HG02870 (cell line): ENCODE data around the gene ZNF205.
"Not testable (repeated sequence)": the region's sequence is repeated elsewhere in the genome, so short reads cannot be mapped to it uniquely, and the experiment has no call there.

Experiments
- ATAC-seq: cut with Tn5 transposase; IDR thresholded peaks from one replicate; pipeline ENCODE4 v1.9.1; 2021; ENCODE audit warnings: mild to moderate bottlenecking, moderate library complexity; ENCODE audit not compliant: unreplicated experiment

ZNF205 gene

GRCh38 chr16:3129137-3130131, 17.0 kb downstream of the ZNF205 start:
- peak; percentile 59 for ATAC-seq

DNA sequence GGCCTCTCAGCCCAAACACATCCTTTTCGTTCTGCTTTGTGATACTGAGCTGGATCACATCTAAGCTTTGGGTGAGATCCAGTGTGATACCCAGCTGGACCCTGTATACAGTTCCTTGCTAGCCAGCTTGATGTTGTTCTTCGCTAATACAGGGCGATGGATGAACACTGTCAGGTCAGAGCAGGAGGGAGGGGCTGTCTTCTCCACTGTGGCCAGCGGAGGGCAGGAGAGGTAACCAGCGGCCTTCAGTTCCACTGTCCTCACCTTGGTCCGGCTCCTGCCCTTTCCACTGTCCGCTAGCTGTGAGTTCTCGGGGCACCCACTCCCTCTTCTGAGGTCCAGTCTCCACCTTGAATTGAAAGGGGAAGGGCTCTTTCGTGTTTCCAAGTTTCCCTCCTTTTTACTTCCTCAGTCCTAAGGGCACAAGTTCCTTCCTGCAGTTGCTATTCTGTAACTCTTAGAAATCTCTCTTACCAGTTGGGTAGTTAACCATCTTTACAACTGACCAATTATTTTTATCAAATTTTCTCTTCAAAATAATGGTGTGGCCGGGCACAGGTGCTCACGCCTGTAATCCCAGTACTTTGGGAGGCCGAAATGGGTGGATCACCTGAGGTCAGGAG, 19.5 kb downstream of the ZNF205 start:
- ATAC-seq: no peak

- ATAC-seq: no peak
Measured at GRCh38 chr16:3133844-3134243, 21.5 kb downstream of the ZNF205 start.

DNA sequence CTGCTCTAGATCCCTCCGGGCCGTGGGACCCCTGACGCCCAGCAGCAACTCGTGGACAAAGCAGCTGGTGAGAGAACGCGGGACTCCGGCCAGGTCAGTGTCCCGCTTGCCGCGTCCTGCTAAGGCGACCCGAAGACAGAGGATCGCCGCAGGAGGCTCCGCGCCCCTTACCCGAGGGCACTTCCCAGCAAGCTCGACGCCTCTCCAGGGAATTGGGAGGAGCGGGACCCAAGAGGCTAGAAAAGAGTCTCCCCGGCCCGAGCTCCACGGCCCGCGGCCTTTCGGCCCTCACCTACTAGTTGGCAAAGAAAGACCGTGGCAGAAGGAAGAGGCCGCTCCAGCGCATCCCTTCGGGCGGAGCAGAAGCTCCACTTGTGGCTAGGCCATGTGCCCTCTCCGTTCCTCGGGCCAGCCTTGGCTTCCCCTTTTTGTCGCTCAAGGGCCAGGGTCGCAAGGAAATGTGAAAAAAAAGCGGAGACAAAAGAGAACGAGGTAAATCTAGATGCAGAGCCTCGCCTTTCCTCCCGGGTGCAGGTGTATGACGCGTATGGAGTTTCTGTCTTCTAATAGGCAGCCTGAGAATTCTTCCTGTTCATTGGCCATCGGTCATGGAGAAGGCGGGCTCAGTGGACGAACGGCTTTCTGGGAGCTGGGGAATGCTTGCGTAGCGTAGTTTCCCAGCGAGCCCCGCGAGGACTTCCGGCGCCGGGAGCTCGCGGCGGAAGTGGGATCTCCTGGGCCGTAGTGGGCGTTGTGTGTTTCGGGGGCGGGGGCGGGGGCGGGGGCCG, 22.1 kb downstream of the ZNF205 start, which contains the start of gene ZNF213:
ZNF213 (plus strand) TSS at position 692 of the 788 bp plus-strand sequence. CDS start 2,252 bp downstream, outside the sequence.
- ATAC-seq: peak; percentile 93

- peak; percentile 5 for ATAC-seq
Measured at GRCh38 chr16:3135126-3135715, 22.8 kb downstream of the ZNF205 start.

GRCh38 chr16:3137267-3137666, 24.9 kb downstream of the ZNF205 start:
- ATAC-seq: no peak

GRCh38 chr16:3138342-3138741, 26.0 kb downstream of the ZNF205 start:
- ATAC-seq: no peak

GRCh38 chr16:3138823-3139426, 26.5 kb downstream of the ZNF205 start:
- no peak for ATAC-seq

DNA sequence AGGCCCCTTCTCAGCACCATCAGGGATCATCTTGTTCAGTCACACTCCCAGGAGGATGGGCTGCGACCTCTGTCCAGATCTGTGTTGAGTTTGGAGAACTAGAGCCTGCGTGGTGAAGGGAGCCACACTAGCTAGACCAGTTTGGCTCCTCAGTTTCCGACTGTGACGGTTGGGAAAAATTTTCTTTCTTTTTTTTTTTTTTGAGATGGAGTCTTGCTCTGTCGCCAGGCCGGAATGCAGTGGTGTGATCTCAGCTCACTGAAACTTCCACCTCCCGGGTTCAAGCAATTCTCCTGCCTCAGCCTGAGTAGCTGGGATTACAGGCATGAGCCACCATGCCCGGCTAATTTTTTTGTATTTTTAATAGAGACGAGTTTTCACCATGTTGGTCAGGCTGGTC, 27.2 kb downstream of the ZNF205 start:
- ATAC-seq: not testable (repeated sequence)

GRCh38 chr16:3140603-3141427, 28.4 kb downstream of the ZNF205 start:
- no peak for ATAC-seq

DNA sequence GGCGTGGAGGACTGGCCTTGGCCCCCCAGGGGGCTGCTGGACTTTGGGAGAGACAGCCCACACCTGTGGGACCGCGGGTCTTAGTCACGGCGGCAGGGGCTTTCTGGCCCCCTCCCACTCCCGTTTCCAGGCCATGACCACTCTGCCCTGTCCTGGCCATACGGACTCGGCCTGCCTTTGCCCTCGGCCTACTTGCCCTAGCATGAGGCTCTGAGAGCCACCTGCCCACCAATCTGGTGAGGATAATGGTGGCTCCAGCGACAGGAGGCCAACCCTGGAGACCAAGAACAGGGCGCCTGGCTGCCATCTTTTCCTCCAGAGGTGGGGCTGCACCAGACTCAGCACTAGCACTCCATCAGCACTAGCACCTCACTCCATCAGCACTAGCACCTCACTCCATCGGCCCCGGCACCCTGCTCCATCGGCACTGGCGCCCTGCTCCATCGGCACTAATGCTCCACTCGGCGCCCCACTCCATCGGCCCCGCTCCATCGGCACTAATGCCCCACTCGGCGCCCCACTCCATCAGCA, 29.5 kb downstream of the ZNF205 start:
- no peak for ATAC-seq

- no peak for ATAC-seq
Measured at GRCh38 chr16:3142327-3142726, 29.9 kb downstream of the ZNF205 start.

DNA sequence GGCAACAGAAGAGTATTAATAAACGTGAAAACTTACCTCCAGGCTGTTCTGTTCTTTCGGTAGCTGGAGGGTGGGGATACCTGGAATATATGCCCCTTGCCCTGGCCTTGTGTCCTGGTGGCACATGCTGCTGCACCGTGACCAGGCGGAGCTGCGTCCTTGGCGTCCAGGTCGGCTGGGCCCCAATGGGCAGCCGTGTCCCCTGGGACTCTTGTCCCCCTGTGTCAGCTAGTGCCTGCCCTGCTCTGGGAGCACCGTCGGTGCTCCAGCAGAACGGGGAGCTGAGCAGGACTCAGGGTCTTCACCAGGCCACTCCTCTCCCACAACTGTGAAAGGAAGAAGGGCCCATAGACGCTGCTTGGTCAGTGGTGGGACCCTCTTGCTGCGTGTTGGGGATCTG, 30.4 kb downstream of the ZNF205 start:
- ATAC-seq: no peak

DNA sequence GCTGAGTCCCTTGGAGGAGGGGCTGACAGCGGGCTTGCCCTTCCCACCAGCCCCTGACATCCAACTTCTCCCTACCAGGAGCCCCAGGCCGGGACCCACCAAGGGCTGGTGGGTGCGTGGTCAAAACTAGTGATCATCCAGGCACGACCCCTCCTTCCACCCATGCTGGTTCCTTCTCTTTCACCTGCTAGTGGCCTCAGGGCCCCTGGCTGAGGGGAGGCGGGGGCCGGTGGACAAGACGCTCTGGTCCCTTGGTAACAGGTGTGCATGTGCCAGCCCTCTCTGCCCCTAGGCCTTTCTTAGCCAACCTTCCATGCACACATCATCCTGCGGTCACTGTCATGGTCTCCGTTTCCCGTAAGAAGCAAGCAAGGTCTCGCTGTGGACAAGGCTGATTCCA, 30.8 kb downstream of the ZNF205 start:
- no peak for ATAC-seq

- no peak for ATAC-seq
Measured at GRCh38 chr16:3143598-3144320, 31.4 kb downstream of the ZNF205 start.

DNA sequence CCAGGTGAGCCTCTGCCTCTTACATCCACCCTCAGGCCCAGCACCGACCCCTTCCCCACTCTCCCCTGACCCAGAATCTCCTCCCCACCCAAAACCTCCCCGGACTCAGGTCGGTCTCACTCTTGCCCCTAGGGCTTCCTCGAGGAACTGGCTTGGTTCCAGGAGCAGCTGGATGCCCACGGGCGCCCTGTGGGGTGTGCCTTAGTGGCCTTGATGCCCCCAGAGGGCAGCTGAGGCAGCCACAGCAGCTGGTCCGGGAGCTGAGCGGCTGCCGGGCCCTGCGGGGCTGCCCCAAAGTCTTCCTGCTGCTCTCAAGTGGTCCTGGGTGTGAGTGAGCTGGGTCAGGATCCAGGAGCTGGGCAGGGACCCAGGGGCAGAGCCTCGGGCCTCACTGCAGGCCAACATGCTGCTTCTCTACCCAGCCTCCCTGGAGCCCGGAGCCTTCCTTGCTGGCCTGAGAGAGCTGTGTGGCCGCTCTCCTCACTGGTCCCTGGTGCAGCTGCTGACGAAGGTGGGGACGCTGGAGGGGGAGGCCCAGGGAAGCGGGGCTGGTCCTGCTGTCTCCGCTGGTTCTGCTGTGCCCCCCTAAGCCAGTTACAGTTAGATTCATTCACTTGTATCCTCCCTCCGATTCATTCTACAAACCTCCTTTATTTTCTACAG, 32.1 kb downstream of the ZNF205 start:
- ATAC-seq: no peak

GRCh38 chr16:3145151-3145550, 32.8 kb downstream of the ZNF205 start:
- ATAC-seq: no peak

DNA sequence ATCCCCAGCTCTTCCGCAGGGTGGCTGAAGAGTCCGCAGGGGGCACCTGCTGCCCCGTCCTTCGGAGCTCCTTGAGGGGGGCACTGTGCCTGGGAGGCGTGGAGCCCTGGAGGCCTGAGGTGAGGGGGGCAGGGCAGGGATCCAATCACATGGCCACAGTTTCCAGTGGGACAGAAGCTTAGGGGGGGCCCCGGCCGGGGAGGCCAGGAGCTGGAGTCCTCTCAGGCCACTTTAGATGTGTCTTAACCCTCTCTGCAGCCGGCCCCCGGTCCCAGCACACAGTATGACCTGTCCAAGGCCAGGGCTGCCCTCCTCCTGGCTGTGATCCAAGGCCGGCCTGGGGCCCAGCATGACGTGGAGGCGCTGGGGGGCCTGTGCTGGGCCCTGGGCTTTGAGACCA, 33.3 kb downstream of the ZNF205 start:
- no peak for ATAC-seq
